NCI-H510A treated with DMSO at 0.1 percent for 48 hours (cell line): ENCODE results near the gene CBARP.

Source experiments
- DNase-seq: peaks from one replicate; lab custom pipeline; 2025; lab: John Stamatoyannopoulos, UW

Gene CBARP

GRCh38 chr19:1237754-1238368 is at the start of gene CBARP:
Gene CBARP (minus strand): TSS chr19:1238005. CDS start chr19:1236100, 1,905 bp downstream.
- no peak for DNase-seq

- DNase-seq, result no peak
Measured at GRCh38 chr19:1286487-1287353, 48.9 kb upstream of the CBARP start.

GRCh38 chr19:1285737-1286360 is 48.0 kb upstream of the CBARP start, which contains the start of gene EFNA2:
Gene EFNA2 (plus strand): TSS chr19:1285873. CDS start chr19:1286169, 296 bp downstream.
- no peak for DNase-seq

GRCh38 chr19:1284979-1285736 is 47.4 kb upstream of the CBARP start:
- DNase-seq, result no peak

- DNase-seq, result no peak
Measured at GRCh38 chr19:1284293-1284978, 46.6 kb upstream of the CBARP start.

- no peak for DNase-seq
Measured at GRCh38 chr19:1283917-1284292, 46.1 kb upstream of the CBARP start.

- DNase-seq, result no peak
Measured at GRCh38 chr19:1283207-1283916, 45.6 kb upstream of the CBARP start.

GRCh38 chr19:1282588-1283206 is 44.9 kb upstream of the CBARP start:
- no peak for DNase-seq

- no peak for DNase-seq
Measured at GRCh38 chr19:1281569-1282287, 43.9 kb upstream of the CBARP start.

GRCh38 chr19:1280636-1281568 is 43.1 kb upstream of the CBARP start:
- DNase-seq, result no peak

- DNase-seq, result peak; percentile 49
Measured at GRCh38 chr19:1279782-1280341, 42.1 kb upstream of the CBARP start.

GRCh38 chr19:1278713-1279660 is 41.2 kb upstream of the CBARP start:
- DNase-seq, result no peak

- DNase-seq, result no peak
Measured at GRCh38 chr19:1278074-1278473, 40.3 kb upstream of the CBARP start.

- no peak for DNase-seq
Measured at GRCh38 chr19:1277061-1277460, 39.3 kb upstream of the CBARP start.

GRCh38 chr19:1276628-1277022 is 38.8 kb upstream of the CBARP start:
- no peak for DNase-seq

GRCh38 chr19:1275976-1276627 is 38.3 kb upstream of the CBARP start:
- DNase-seq, result no peak
